Measurements from ENCODE around the gene PCDH7. TPM values are rescaled to one million over a fixed set of nuclear protein-coding genes. Genes with fewer than 3 reads are reported as not detected.

Gene PCDH7
- total RNA-seq, 2 donors from 2014 or later, result 1.5 to 10.6 TPM

DNA sequence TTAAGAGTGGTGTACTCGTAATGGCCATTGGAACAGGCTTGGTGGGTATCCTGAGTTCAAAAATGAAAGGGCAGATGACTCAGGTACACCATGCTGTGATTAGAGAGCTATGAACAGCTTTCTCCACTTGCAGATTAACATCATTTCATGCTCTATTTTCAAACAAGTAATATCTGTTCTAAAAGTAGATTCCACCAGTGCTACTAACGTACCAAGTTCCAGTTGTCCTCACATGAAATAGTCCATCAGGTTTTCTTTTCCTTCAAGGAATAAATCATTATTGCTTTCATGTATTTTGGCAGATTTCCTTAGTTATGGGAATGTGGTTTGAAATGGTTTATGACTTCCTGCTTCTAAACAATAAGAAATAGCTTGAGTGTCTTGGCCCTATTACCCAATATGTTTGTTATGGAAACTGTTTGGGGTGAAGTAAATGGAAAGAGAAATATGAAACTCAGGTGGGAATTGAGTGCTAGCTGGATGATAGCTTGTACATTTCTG, 49.9 kb downstream of the PCDH7 start:
- no peak for DNase-seq
- intact Hi-C loops (cut with DNase I), result no loop called here
- no peak for ATAC-seq

- intact Hi-C loops (cut with DNase I), result no loop called here
- DNase-seq, result no peak
- ATAC-seq, result no peak
Measured at GRCh38 chr4:30770812-30771211, 50.6 kb downstream of the PCDH7 start.

GRCh38 chr4:30776451-30776850, 56.3 kb downstream of the PCDH7 start:
- ATAC-seq, result no peak

DNA sequence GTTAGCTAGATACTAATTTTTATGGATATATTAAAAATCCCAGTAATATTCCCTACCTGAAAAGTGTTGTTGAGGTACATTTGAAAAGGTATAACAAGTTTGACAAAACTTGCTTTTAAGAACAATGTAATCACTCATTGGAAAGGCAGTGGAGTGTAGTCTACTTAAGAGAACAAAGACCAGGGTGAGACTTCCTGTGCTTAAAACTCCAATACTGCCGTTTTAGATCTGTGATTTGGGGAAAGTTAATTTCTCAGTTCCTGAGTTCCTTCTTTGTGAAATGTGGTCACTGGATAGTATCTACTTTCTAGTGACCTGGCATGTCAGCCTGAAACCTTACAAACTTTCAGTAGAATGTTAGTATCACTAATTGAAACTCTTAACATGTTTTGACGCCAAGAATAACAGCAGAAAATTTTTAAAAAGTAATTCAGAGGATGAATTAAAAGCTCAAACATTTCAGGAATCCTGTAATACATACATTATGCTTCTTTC, 56.8 kb downstream of the PCDH7 start:
- ATAC-seq (no peak), DNase-seq (no peak)
- intact Hi-C loops (cut with DNase I), result no loop called here

More at GRCh38 chr4:30776451-30776850, 56.3 kb downstream of the PCDH7 start:
- intact Hi-C loops (cut with DNase I), result no loop called here
- DNase-seq, result no peak
